SK-MEL-5 (cell line): ENCODE results near the gene CCDC92. TPM values are rescaled to one million over a fixed set of nuclear protein-coding genes. Genes with fewer than 3 reads are reported as not detected.
A peak's percentile ranks its signal among the peaks of the same experiment; 100 is the strongest.

Source experiments
- DNase-seq: peaks from one replicate; pipeline ENCODE4 v3.0.0-alpha.2; 2016; ENCODE audit warnings: low read depth, low spot score
- in situ Hi-C: cut with HindIII; loops from 2 replicates; pipeline ENCODE4 v1.10.0; 2016; ENCODE audit warnings: low sequenced_read_pairs, high pct_unique_total_duplicates, low pct_unique_long_range_greater_than_20kb
- total RNA-seq: library from RNA; depleted of rRNA; stranded (reverse); fragments of >200 nt; shearing (Covaris generic); gene quantifications from 2 replicates; pipeline ENCODE4 v1.2.3, GENCODE V29; 2014

CCDC92 gene
- total RNA-seq, 1 experiment from 2014 or later: 3.8 TPM

DNA sequence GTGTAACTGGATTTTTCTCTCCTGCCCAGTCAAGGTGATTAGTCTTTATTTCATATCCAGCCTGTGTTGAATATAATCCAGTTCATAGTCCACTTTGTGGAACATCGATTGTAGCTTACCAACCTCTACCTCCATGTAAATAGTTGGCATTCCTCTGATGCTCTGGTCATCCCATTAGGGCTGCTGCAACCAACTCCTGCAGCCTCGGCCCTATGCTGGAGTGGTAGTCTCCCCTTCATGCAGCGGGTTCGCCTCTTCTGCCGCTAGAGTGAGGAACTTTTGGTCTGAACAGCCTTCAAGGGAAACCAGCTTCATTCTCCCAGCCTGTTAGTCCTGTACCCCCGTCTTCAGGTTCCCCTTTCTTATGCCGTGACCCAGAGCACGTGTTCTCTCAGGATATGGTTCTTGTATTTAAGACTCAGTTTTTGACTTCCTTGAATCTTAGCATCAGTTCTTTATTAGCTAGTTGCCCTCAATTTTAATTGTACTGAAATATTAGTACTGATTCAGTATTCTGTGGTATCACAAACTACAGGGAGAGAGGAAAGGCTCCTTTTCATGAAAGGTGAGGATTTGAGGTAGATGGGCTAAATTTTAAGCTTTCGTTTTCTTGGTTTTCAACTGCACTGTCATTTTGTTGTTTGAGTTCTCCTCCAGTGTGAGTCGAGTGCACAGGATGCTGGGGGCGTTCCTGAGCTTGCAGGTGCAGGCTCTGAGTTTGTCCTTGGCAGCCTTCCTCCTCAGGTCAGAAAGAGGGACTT is 33.6 kb upstream of the CCDC92 start:
- DNase-seq: no peak
- in situ Hi-C loops: no loop called here

GRCh38 chr12:124004233-124004875 is 31.7 kb upstream of the CCDC92 start:
- in situ Hi-C loops: no loop called here
- no peak for DNase-seq

- in situ Hi-C loops: no loop called here
- DNase-seq: no peak
Measured at GRCh38 chr12:124002654-124003053, 30.0 kb upstream of the CCDC92 start.

DNA sequence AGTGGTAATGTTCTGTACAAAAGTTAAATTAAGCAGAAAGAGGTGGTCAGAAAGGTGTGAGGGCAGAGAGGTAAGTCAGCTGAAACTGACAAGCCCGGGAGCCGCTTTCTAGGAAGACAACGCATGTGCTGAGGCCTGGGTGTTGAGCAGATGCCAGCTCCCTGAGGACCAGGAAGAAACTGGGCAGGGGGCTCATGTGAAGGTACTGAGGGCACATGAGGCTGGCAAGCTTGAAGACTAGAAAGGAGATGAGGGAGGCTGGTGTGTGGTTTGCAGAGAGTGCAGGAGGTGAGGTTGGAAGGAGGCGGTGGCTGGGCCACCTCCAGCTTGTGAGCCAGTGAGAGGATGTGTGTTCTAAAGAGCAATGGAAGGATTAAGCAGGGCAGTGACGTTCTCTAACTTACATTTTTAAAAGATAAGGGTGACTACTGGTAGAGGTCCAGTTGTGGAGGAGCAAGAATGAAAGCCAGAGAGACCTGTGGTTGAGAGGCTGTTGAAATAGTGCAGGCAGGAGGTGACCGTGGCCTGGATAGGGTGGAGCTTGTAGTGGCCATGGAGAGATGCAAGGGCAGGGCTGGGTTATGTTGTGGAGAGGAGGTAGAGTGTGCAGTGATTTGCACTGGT is 29.5 kb upstream of the CCDC92 start:
- in situ Hi-C loops: no loop called here
- DNase-seq: no peak

DNA sequence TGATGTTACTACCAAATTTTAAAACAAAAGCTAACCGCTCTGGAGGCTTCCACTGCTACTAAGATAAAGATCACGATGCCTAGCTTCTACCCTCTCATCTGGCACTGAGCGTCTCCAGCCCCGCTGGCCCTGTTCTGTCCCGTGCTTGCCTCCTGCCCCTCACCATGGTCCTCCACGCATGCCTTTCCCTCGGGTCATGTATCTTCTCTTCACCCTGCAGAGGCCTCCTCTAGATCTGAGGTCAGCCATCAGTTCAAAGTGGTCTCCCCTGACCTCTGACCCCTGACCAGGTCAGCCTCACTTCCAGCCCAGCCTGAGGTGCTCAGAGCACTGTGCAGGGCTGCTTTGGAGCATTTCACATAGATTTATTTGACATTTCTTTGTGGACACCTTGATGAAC is 28.7 kb upstream of the CCDC92 start:
- in situ Hi-C loops: no loop called here
- DNase-seq: no peak

DNA sequence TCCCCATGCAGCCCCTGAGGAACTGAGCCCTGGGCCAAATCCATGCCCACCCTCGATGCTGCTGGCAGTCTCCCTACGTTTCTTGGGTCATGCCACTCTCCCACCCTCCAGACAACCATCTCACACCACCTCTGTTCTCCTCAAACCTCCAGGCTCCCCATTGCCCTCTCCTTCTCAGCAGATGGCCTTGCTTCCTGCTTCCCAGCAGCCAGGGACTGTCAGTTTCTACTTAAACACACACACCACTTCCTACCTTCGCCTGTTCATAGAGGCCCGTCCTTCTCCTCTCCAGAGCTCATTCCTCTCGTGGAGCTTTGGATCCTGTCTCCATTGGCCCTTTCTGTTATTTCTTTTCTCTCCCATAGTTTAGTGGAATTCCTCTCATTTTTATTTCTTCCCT is 27.5 kb upstream of the CCDC92 start:
- no peak for DNase-seq
- in situ Hi-C loops: no loop called here

DNA sequence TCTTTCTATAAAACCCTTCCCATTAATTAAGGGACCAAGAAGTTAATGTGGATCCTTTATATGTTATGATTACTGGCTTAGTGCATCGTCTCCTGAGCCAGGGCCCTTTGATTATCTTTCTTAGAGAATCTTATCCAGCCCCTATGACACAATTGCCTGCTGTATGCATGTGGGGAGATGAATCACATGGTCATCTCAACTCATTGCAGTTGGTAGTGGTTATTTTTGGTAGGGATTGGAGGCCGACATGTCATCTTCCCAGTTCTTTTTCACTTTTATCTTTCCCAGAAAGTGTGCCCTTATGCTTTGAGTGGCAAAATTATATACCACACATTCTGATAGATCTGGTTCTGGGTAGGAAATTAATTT is 26.3 kb upstream of the CCDC92 start:
- DNase-seq: no peak
- in situ Hi-C loops: no loop called here

DNA sequence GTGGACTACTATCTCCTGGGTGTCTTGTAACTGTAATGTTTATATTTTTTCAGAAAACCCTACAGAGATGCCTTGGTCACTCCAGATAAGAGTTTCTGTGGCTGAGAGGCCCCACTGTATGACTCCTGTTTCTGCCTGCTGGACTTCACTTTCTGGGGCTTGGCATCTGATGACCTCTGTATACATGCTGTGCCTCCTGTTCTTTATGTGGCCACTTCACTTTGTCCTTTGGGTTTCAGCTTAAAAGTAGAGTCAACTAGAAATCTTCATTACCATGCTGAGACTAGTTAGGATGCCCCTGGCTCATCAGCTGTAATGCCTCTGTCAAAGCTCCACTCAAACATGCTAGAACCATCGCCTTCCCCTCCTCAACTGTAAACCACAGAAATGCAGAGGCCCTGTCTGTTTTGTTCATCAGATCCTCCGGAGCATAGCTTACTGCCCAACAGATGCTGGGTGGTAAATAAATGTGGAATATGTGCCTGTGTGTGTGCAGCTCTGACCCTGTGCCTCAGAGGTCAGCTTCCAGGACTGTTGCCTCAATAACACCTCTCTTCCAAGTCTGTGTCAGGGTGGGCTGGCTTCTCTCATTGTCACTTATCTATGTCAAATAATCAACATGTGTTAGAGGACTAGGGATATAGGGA is 25.8 kb upstream of the CCDC92 start:
- in situ Hi-C loops: no loop called here
- no peak for DNase-seq

GRCh38 chr12:123997908-123998307 is 25.3 kb upstream of the CCDC92 start:
- in situ Hi-C loops: no loop called here
- no peak for DNase-seq

DNA sequence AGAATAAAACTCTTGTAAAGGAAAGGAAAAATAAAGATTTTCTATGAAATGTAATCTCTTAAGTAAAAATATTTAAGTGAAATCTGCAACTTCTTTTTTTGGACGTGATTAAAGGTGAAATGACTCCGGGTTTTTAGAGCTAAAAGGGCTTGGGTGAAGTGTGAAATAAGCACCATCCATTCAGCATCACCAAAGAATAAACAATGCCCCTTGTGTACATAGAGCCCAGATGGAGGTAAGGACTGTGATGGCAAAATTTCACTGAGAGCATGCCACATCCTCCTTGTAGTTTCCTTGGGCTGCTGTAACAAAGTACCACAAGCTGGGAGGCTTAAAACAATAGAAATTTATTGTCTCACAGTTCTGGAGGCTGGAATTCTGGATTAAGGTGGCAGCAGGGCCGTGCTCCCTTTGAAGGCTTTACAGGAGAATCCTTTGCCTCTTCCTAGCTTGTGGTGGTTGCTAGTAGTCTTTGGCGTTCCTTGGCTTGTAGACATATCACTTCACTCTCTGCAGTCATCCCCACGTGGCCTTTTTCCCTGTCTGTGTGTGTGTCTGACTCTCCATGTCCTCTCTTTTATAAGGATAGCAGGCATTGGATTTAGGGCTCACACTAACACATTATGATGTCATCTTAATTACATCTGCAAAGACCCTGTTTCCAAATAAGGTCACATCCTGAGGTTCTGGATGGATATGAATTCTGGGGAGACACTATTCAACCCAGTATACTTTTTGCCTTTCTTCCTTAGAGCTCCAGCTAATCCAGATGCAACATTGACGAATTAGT is 24.6 kb upstream of the CCDC92 start:
- in situ Hi-C loops: no loop called here
- DNase-seq: peak; percentile 59

- in situ Hi-C loops: no loop called here
- peak; percentile 97 for DNase-seq
Measured at GRCh38 chr12:123996581-123996980, 23.9 kb upstream of the CCDC92 start.

- in situ Hi-C loops: no loop called here
- DNase-seq: no peak
Measured at GRCh38 chr12:123995023-123995748, 22.6 kb upstream of the CCDC92 start.

DNA sequence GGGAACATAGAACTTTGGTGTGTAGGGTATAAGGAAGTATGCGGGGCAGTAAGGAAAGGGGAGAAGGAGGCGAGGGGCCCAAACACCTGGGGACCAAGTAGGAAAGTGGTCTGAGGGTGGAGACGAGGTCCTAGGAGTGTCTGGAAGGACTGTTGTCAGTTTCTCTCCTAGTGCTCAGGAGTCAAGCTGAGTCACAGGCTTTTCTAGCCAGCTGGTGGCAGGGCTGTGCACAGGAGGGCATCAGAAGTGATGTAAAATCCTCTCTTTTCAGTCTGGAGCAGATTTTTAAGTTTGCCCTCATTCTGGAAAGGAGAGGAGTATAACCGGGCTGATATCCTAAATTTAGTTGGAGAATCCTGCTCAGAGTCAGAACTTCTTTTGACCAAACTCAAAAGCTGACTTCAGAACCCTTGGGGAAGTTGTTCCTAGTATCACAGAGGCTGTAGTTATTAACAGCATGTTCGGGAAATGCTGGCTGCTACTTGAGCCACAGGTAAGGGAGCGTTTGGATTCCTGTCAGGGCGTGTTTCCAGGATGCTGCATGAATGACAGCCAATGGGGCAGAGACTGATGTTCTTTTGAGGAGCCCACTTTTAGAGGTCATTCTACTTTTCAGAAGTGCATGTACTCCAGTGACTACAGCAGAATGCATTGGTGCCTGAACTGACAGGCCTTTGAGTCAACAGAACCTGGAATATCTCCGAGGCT is 19.6 kb upstream of the CCDC92 start:
- in situ Hi-C loops: no loop called here
- DNase-seq: no peak

- no peak for DNase-seq
- in situ Hi-C loops: no loop called here
Measured at GRCh38 chr12:123991372-123991951, 18.8 kb upstream of the CCDC92 start.

GRCh38 chr12:123990511-123990910 is 17.9 kb upstream of the CCDC92 start:
- DNase-seq: peak; percentile 38
- in situ Hi-C loops: no loop called here

DNA sequence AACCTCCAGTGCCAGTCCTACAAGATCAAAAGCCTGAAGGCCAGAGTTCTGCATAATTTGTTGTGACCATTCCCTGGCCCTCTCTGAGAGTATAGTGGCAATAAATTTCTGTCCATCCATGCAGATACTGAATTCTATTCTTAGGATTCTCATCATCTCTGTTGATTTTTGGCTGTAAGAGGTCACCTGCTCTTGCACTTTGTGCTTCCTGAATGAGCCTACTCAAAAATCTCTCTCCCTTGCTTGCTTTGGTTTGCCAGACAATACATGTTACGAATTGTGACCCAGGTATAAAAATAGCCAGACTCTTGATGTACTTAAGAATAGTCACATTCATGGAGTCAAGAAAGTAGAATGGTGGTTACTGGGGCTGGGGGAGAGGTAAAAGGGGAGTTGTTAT is 17.1 kb upstream of the CCDC92 start:
- no peak for DNase-seq
- in situ Hi-C loops: no loop called here
